Thoracic aorta (tissue), 2 donors: ENCODE data around the gene SLC25A51. TPM values are rescaled to one million over a fixed set of nuclear protein-coding genes. Genes with fewer than 3 reads are reported as not detected.
"Not testable (repeated sequence)": the region's sequence is repeated elsewhere in the genome, so short reads cannot be mapped to it uniquely, and the experiment has no call there.

Source experiments
- ATAC-seq: fragments of 150-250 bp; one replicate; pipeline ENCODE4 v1.8.0; 2017; ENCODE audit warnings: low read depth; ENCODE audit not compliant: insufficient number of reproducible peaks, low FRiP score
- DNase-seq: peaks from one replicate; pipeline ENCODE4 v3.0.0-alpha.2; 2020; ENCODE audit warnings: low spot score
- H3K27ac ChIP-seq, 2 donors: fragments of 200-600 bp; sonication (generic); 1 replicate in 1 of 2; 2 replicates in 1 of 2; pipeline ENCODE4 v1.5.1; 2016; ENCODE audit warnings: mild to moderate bottlenecking in 2 of 2, moderate library complexity in 2 of 2
- H3K27me3 ChIP-seq: fragments of 200-600 bp; sonication (generic); replicated peaks from 2 replicates; pipeline ENCODE4 v1.6.0; 2016; ENCODE audit warnings: mild to moderate bottlenecking; ENCODE audit not compliant: insufficient read depth
- H3K36me3 ChIP-seq: fragments of 200-600 bp; sonication (generic); one replicate; pipeline ENCODE4 v1.5.1; 2016
- H3K4me1 ChIP-seq, 2 donors: fragments of 200-600 bp; sonication (generic); 1 replicate in 1 of 2; 2 replicates in 1 of 2; pipeline versions ENCODE4 v1.5.1 to v1.6.0; 2016; ENCODE audit warnings: low read depth in 2 of 2, mild to moderate bottlenecking in 1 of 2; ENCODE audit not compliant: control insufficient read depth in 1 of 2
- H3K4me3 ChIP-seq: fragments of 200-600 bp; sonication (generic); 2 replicates; pipeline ENCODE4 v1.5.1; 2016; ENCODE audit warnings: mild to moderate bottlenecking
- H3K9me3 ChIP-seq: fragments of 200-600 bp; sonication (generic); 2 replicates; pipeline ENCODE4 v1.5.1; 2016
- CTCF ChIP-seq: fragments of 200-600 bp; sonication (generic); IDR thresholded peaks from one replicate; pipeline ENCODE4 v1.5.1; 2019; ENCODE audit warnings: antibody characterized with exemption
- total RNA-seq, 2 donors: library from RNA; depleted of rRNA; stranded (reverse); fragments of >200 nt; gene quantifications; one replicate each; pipeline versions ENCODE4 v1.1.0 to v1.2.3, GENCODE V29; 2016

Gene SLC25A51
- total RNA-seq, 2 donors from 2014 or later = 29.9 to 39.1 TPM

GRCh38 chr9:37889536-37889935, 14.4 kb downstream of the SLC25A51 start:
- DNase-seq = no peak
- no peak overlapping the region for H3K4me3 ChIP-seq
- H3K36me3 ChIP-seq = peaks cover 16% of the 10 kb centered on the region
- H3K4me1 ChIP-seq = peaks cover 0 to 7% of the 10 kb centered on the region in 2 donors
- no peak for TF ChIP-seq CTCF
- ATAC-seq = no peak
- no peaks in the 10 kb centered on the region for H3K27me3 ChIP-seq
- no peaks in the 10 kb centered on the region for H3K9me3 ChIP-seq
- no peak overlapping the region for H3K27ac ChIP-seq

- not testable (repeated sequence) for H3K27me3 ChIP-seq, H3K36me3 ChIP-seq, H3K4me1 ChIP-seq, DNase-seq, H3K9me3 ChIP-seq, ATAC-seq, H3K4me3 ChIP-seq, H3K27ac ChIP-seq
Measured at GRCh38 chr9:37887977-37888583, 15.8 kb downstream of the SLC25A51 start.

GRCh38 chr9:37880916-37881479, 22.9 kb downstream of the SLC25A51 start:
- Histone ChIP-seq H3K9me3 (no peaks in the 10 kb centered on the region), H3K27ac (no peak overlapping the region), H3K27me3 (no peaks in the 10 kb centered on the region), H3K4me1 (no peaks in the 10 kb centered on the region), H3K4me3 (no peak overlapping the region), H3K36me3 (peaks cover 6% of the 10 kb centered on the region)
- ATAC-seq (no peak), DNase-seq (no peak)
- no peak for TF ChIP-seq CTCF

- DNase-seq = no peak
- ATAC-seq = no peak
- H3K36me3 ChIP-seq = peaks cover 2% of the 10 kb centered on the region
- H3K27ac ChIP-seq = no peak overlapping the region
- TF ChIP-seq CTCF = no peak
- H3K4me1 ChIP-seq = no peaks in the 10 kb centered on the region
- H3K4me3 ChIP-seq = no peak overlapping the region
- no peaks in the 10 kb centered on the region for H3K27me3 ChIP-seq
- H3K9me3 ChIP-seq = no peaks in the 10 kb centered on the region
Measured at GRCh38 chr9:37876376-37876775, 27.6 kb downstream of the SLC25A51 start.

- Histone ChIP-seq H3K9me3 (no peaks in the 10 kb centered on the region), H3K36me3 (peaks cover 2% of the 10 kb centered on the region), H3K27ac (no peak overlapping the region), H3K4me1 (no peaks in the 10 kb centered on the region), H3K27me3 (no peaks in the 10 kb centered on the region), H3K4me3 (no peak overlapping the region)
- no peak for TF ChIP-seq CTCF
- DNase-seq (no peak), ATAC-seq (no peak)
Measured at GRCh38 chr9:37873955-37874354, 30.0 kb downstream of the SLC25A51 start.

GRCh38 chr9:37870799-37871176, 33.1 kb downstream of the SLC25A51 start:
- ATAC-seq = no peak
- Histone ChIP-seq H3K27me3 (no peaks in the 10 kb centered on the region), H3K9me3 (no peaks in the 10 kb centered on the region), H3K4me3 (no peak overlapping the region), H3K36me3 (peaks cover 2% of the 10 kb centered on the region), H3K27ac (no peak overlapping the region), H3K4me1 (no peaks in the 10 kb centered on the region)
- DNase-seq = no peak
- no peak for TF ChIP-seq CTCF
